RPMI7951 (cell line): ENCODE results near the gene EFCAB6. TPM values are rescaled to one million over a fixed set of nuclear protein-coding genes. Genes with fewer than 3 reads are reported as not detected.
A peak's percentile ranks its signal among the peaks of the same experiment; 100 is the strongest.

ENCODE experiments used
- DNase-seq: peaks from one replicate; pipeline ENCODE4 v3.0.0-alpha.2; 2012; ENCODE audit warnings: low read depth
- total RNA-seq: library from RNA; depleted of rRNA; stranded (reverse); fragments of >200 nt; shearing (Covaris generic); gene quantifications from 2 replicates; pipeline ENCODE4 v1.2.3, GENCODE V29; 2014

EFCAB6 gene
- total RNA-seq, 1 experiment from 2014 or later = 0.48 TPM

DNA sequence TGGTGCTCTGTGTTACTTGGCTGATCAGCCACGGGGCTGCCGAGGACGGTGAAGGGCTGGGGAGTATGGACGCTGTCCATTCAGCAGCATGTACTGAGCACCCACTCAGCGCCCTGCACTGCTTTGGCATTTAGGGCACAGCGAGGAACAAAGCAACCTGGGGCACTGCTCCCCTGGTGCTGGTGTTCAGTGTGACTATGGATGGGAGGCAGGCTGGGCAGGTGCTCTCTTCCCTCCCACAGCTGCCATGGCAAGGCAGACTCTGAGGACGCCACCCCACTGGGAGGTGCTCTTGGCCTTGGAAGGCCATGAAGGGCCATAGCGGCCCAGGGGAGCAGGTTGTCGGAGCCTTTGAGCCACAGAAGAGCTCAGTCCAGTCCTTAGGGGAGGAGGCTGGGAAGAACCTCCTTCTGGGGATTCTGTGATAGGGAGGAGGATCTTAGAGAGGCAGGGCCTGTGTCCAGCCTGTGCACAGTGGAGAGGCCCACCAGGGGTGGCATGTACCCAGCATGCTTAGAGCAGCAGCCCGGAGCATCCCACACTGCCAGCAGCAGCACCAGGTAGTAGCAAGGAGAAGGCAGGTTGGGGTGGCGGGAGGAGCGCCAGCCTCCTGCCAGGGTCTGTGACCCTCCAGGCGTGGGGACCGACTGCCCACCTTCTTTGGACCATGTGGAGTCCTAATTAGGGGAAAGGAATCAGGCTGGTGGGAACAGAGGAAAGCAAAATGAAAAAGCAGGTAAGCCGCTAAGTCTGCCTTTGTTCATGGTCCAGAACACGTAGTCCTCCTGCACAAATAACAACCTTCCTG is 258.4 kb downstream of the EFCAB6 start:
- no peak for DNase-seq

DNA sequence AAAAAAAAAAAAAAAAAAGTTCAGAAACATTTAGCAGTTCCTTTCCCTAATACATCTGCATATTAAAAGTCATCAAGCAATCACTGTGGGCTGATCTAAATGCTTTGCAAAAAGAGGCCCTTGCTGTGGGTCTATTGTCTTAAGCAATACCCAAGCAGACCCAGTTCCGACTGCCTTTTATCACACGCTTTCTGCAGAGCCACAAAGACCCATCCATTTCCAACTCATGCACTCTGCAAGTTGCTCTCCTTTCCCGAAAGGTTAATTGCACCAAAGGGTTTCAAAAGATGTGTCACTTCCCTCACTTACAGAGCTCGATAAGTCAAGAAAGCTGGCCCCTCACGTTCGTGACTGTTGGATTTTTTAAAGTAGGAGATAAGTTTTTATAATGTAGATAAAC is 261.4 kb downstream of the EFCAB6 start:
- no peak for DNase-seq

DNA sequence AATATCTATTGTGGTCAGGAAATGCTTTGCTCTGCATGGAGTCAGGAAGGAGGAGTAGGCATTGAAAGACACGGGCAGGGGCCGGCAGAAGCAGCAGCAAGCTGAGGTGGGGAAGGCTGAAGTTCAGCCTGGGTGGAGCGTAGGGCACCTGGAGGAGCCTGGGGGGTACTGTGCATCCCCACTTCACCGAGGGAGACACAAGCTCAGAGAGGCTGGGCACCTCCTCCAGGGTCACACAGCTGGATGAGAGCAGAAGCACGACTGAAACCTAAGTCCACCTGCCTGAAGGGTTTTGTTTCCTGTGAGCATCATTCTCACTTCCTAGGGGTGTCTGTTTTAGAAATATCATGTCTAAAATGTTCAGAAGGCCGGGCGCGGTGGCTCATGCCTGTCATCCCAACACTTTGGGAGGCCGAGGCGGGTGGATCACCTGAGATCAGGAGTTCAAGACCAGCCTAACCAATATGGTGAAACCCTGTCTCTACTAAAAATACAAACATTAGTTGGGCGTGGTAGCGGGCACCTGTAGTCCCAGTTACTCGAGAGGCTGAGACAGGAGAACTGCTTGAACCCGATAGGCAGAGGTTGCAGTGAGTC is 262.0 kb downstream of the EFCAB6 start:
- DNase-seq = no peak

DNA sequence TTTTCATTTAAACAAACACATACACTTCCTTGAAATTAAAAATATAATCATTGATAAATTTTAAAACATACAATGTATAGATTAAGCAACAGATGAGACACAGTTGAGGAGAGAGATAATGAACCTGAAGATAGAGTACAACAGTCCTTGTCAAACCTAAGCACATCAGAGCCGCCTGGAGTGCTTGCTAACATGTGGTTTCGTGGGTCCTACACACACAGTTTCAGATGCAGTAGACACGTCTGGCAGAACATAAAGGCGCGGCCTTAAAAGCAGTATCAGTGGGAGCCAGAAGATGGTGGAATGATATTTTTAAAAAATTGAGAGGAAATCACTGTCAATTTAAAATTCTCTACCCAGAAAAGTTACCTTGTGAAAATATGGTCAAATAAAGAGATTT is 265.9 kb downstream of the EFCAB6 start:
- DNase-seq = no peak

DNA sequence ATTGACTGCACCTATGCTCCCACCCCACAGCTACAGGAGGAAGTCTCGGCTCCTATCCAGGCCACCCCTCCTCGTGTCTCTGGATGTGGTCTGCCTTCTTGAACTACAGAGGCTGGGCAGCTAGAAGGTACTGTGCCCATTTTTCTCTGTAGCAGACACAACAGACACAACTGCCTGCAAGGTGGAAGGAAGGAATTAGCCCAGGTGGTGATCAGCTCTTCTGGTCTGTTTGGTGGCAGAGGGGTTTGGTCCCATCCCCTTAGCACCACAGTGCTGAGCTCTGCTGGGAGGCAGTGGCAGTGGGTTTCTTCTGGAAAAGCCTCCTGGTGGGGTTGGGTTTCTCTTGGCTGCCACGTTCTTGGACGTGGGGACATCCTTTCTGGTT is 267.8 kb downstream of the EFCAB6 start:
- DNase-seq = no peak

DNA sequence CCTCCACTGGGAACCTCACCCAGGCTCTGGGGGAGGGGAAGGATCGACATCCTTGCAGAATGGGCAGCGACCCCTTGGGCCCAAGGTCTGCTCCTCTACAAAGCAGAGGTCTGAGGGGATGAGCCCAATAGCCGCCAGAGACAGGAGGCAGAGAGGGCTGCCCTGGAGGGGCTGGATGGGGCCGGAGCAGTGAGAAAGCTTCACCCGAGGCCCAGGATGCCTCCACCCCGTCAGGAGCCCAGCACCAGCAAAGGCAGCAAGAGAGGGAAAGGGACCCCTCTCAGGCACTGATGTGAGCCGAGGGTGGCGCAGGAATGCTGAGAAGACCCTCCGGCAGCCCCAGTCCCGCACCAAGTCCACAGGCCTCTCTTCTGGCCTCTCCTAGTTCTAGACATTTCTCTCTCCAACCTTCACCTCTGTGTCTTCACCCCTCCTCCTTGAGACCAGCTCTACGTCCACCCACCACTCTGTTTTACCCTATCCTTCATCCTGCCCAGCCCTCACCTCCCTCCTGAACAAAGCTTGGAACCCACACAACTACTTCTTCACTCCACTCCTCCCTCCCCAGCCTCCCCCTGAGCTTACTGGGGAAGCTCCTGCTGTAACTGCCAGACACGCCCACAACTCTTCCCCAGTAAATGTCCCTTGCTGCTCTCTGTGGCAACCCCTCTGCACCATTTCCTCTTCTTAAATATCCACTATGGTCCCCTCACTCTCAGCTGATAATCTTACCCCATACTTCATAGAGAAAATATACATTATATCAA is 268.4 kb downstream of the EFCAB6 start:
- DNase-seq = no peak

DNA sequence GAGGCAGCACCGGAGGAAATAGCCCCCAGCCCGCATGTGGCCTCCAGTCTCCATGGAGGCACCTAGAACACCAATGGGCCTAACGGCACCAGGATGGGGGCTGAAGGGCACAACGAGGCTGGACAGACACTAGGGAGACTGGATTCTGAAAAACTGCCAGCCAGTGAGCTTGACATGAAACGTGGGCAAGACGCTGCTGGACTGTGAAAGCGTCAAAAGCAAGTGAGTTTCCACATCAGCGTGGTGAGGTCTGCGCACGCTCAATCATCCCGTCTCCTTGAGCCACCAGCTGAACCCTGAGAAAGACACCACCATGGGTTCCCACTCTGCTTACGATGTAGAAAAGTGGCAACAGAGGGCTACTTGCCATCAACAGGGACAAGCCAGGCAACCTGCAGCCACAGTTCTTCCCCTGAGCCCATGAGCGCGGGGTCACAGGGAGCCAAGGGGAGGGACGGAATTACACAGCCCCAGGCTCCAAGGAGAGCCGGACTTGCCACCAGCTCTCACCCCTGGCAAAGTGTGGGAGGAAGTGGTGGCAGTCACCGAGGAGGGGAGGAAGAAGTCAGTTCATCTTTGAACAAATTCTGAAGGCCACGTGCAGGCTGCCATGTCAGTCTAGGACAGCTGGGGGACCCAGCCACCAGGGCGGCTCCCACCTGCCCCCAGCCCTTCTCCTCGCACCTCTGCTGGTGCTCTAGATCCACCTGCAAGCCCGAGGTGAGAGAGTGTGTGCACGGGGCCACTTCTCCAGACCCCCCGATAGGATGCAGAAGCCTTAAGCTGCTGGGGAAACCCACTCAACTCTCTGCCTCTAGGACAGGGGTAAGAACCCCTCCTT is 269.2 kb downstream of the EFCAB6 start:
- DNase-seq = no peak

DNA sequence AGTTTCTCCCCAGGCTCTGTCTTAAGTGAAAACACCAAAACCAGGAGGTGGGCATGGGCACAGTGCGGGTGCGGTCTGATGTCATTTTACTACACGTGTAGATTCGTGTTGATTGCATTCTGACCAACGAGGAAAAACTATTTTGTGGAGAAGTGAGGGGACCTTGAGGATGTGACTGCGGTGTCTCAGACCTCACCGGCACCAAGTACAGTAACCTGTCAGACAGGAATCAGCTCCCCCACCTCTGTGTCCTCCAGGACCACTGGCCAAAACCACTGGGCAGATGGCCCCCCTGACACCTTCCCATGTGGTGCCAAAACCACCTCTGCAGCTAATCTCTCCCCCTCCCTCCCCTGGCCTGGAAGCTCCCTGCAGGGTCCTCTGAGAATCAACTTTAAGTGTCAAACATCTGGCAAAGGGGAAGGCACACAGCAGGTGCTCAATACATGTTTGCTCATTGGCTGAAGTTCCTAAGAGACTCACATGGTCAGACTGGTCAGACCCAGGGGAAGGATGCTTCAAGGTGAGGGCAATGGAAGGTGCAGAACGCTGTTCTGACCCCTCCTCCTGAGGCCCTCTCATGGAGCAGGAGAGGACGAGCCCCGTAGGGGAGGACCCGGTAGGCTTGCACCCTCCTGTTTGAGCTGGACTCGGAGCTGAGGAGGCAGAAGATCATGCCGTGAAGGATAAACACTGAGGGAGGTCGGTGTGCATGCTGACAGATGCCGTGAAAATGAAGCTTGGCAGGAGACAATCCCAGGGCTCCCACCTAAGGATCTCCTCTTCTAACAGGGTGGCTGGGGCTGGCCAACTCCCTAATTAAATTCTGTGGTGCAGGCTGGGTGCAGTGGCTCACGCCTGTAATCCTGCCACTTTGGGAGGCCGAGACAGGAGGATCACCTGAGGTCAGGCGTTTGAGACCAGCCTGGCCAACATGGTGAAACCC is 270.4 kb downstream of the EFCAB6 start:
- DNase-seq = no peak

DNA sequence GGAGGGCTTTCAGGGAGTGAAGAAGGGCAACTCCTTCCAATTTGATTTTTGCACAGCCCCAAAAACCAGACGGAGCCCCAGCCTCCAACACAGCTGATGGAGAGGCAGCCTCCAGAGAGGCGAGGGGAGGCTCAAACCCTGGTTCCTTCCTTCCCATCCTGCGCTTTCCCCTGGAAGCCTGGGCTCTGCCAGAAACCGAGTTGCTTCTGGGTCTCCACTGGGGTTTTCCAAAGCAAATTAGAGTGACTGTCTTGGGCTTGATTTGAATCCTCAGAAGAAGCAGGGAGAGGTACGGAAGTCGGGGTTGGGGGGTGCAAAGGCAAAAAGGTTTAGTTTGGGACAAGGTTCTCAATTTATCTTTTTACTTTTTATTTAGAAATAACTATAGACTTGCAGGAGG is 271.1 kb downstream of the EFCAB6 start:
- no peak for DNase-seq

DNA sequence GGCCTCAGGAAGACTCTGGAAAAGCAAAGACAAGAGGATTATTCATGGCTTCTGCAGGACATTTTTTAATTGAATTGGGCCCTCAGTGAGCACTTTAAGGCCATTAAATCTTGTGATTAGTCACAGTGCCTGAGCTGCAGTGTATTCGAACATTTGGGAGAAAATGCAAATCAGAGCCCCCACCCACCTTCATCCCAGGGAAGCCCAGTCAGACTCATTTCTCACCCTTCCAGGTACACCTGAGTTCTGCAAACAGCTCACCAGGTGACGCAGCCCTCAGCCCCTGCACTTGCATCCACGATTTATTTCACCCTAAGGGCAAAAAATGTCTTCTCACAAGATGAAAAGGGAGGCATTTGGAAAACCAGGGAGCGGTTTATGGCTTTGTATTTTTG is 271.6 kb downstream of the EFCAB6 start:
- no peak for DNase-seq

DNA sequence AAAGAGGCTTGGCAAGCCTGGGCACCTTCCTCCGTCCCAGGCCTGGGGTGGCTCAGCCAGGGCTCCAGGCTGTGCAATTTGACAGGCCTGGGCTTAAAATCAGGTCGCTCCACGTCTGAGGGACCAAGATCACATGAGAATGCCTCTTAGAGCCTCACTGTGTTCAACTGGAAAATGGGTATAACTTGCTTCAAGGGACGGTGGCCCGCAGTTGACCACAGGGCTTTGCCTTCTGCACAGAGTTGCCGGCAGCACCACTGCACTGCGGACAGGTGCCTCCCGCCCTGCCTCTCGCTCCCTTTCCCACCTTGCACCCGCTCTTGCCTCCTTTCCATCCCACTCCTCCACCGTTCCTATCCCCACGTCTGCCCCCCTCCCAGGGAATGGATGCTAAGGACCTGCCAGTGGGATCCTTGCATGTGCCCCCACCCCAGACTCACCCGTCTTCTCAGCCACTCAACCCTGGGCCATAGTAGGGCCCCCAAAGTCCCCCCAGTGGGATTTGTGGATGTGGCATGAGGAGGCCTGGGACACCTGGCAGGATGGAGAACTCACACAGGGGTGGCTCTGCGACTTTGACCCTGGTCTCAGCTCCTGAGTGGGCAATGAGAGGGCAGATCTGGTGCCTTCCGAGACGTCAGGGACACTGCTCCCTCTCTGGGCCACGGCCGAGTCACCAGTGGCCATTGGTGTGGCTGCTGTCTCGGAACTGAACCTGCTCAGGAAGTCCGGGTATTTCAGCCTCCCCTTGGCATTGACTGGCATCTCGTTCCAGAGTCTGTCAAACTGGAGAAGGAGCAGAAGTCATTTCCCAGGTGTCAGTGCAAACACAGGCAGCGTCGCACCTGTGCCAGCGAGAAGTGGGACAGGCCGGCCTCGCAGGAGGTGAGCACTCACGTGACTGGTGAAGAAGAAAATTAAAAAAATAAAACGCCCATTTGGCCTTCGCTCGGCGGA is 272.3 kb downstream of the EFCAB6 start:
- no peak for DNase-seq

DNA sequence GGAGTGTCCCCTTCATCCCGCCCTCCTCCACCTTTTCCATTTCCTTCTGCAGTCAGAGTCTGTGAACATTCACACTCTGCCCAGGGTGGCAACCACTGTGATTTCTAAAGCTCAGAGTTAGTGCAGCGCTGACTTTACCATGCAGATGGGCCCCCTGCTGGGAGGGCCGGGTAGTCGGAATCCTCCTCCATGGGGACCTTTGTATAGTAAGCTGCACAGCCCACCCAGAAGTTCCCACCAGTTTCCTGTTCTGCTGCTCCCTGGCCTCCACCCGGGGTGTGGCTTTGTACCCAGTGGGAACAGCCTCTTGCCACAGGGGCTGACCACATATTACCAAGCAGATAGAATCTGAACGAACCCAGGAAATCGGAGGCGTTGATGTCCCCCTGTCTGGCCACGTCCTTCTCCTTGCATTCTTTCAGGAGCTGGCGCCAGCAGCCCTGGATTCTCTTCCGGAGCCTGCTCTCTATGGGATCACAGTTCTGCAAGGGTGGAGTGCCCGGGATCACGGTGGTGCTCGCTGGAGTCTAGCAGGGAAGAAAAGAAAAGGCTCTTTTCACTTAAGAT is 275.0 kb downstream of the EFCAB6 start:
- DNase-seq = peak; percentile 16

DNA sequence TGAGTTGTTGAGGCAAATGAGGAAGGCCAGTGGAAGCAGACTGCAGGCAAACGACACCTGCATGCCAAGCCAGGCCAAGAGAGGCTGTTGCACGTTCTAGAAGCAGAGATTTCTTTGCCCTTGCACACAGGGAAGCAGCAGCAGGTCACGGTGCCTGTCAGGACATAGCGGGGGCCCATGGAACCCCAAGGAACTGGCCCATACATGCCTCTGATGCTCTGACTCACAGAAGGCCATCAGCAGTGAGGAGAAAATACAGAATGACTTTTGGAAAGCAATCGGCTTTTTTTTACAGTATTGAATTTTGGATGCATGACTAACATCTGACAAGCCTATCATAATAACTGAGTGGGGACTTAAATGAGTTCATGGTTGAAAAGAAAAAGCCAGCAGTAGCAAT is 276.4 kb downstream of the EFCAB6 start:
- DNase-seq = no peak

DNA sequence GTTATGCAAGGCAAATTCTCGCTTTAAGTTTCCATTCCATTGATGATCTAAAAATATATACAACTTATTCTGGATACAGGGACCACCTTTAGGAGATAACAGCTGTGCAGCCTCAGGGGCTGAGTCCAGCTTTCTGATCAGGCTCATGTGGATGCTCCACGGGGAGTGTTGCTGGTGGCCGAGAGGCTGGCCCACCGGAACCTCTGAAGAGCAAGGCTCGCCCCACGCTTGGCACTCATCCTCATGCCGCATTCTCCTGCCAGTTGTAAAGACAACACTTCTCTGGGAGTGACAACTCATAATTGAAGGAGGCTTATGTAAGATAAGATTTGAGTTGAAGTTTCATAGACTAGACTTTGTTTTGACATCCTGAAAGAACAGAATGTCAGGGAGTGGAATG is 276.8 kb downstream of the EFCAB6 start:
- DNase-seq = no peak

DNA sequence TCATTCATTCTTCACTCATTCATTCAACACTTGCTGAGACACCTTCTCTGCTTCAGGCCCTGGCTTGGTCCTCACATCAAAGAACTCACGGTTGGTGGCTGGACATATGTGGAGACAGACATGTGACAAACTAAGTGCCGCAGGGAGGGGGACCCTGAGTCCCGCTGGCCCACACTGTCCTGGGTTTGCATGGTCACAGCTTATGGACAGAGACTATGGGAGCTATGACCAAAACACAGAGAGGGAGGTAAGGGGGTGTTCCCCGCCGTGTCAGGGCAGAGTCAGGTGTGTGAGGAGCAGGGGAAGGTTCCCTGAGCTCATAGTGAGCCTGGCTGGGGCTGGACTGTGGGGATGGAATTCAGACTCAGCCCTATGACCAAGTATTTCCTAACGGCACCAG is 277.2 kb downstream of the EFCAB6 start:
- no peak for DNase-seq

DNA sequence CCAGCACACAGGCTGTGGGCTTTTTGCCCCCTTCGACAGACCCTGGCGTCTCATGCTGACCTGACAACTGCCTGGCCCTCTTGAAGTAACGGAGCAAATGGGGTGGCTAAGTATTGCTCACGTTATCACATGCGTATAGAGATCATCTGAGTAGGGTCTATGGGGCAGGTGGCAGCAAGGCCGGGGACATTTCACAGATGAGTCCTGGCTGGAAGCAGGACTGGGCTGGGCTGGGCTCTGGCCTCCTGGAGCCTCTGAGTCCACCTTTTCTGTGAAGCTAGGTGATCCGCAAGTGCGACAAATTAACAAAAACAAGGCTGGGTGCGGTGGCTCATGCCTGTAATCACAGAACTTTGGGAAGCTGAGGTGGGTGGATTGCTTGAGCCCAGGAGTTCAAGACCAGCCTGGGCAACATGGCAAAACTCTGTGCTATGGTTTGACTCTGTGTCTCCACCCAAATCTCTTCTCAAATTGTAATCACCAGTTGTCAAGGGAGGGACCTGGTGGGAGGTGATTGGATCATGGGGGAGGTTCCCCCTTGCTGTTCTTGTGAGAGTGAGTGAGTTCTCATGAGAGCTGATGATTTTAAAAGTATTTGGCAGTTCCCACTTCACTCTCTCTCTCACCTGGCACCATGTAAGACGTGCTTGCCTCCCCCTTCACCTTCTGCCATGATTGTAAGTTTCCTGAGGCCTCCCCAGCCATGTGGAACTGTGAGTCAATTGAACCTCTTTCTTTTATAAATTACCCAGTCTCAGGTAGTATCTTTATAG is 278.3 kb downstream of the EFCAB6 start:
- no peak for DNase-seq

DNA sequence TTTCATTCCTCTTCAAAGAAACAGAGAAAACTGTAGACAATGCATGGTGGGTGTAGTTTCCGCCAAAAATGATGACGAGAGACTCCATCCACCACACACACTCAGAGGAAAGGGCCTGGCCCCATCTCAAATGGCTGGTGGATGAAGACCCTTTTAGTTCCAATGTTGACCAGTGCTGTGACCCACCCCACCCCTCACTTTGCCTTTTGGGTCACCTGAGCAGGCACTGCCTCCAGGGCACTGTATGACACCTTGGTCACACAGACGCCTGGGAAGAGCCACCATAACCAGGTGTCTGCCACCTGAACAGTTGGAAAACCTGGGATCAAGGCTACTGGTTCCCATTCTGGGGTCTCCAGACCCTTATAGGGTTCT is 279.0 kb downstream of the EFCAB6 start:
- DNase-seq = no peak

DNA sequence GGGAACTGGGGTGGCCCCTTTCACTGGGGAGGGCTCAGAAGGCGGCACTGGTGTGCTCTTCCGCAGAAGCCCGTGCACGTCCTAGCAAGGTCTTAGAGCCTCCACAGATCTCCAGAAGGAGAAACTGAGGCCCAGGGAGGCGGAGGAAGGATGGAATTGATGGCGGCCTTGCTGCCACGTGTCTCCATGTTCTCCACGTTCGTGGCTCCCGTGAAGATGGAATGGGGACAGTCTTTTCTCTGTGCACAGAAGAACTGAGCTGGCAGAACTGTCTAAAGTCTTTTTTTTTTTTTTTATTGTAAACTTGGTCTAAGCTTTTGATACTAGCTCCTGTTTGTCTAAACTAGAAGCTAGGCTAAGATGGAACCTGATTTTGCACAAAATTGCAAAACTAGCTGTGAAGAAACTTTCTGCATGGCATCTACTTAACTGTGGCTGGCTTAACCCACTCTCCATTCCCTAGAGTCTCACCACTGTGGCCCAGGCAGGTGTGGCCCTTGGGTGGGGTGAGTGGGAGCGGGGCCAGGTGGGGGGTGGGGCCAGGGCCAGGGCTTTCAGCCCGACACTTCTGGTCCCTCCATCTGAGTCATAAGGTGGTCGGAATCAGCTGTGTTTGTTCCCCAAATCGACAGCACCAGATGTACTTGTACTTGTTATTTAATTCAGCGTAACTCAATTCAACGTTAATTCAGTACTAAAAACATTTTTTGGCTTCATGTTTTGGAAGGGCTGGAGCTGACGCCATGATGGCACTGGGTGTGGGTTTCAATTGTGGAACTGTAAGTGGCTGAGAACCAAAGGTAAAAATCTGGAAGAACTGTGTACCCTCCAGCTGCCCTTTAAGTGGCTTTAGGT is 279.6 kb downstream of the EFCAB6 start:
- DNase-seq = no peak
